ENCODE measurements around the gene RAD51B.

Gene RAD51B

GRCh38 chr14:68518166-68518565, 698.6 kb downstream of the RAD51B start:
- TF ChIP-seq ZFX (IDR thresholded peaks at IDR 0.05): no peak
- no peak for TF ChIP-seq CTCF (conservative IDR thresholded peaks at IDR 0.05)
- H3K27ac ChIP-seq: no peak overlapping the region

- no peak overlapping the region for H3K27ac ChIP-seq
- TF ChIP-seq CTCF (conservative IDR thresholded peaks at IDR 0.05): no peak
- TF ChIP-seq ZFX (IDR thresholded peaks at IDR 0.05): no peak
Observed at GRCh38 chr14:68518761-68519670, 699.4 kb downstream of the RAD51B start.

- H3K27ac ChIP-seq: no peak overlapping the region
- TF ChIP-seq ZFX (IDR thresholded peaks at IDR 0.05) (no peak), CTCF (conservative IDR thresholded peaks at IDR 0.05) (no peak)
Observed at GRCh38 chr14:68519671-68520187, 700.1 kb downstream of the RAD51B start.

- no peak overlapping the region for H3K27ac ChIP-seq
- TF ChIP-seq CTCF (conservative IDR thresholded peaks at IDR 0.05) (no peak), ZFX (IDR thresholded peaks at IDR 0.05) (no peak)
Observed at GRCh38 chr14:68520637-68521556, 701.3 kb downstream of the RAD51B start.

GRCh38 chr14:68521557-68521901, 702.0 kb downstream of the RAD51B start:
- H3K27ac ChIP-seq: no peak overlapping the region
- TF ChIP-seq CTCF (conservative IDR thresholded peaks at IDR 0.05) (no peak), ZFX (IDR thresholded peaks at IDR 0.05) (no peak)

- no peak overlapping the region for H3K27ac ChIP-seq
- TF ChIP-seq ZFX (IDR thresholded peaks at IDR 0.05) (no peak), CTCF (conservative IDR thresholded peaks at IDR 0.05) (no peak)
Observed at GRCh38 chr14:68521961-68522509, 702.5 kb downstream of the RAD51B start.

Data from C4-2B (cell line).